ENCODE results near the gene DNAJB5. TPM values are rescaled to one million over a fixed set of nuclear protein-coding genes. Genes with fewer than 3 reads are reported as not detected.
"Not testable (repeated sequence)": the region's sequence is repeated elsewhere in the genome, so short reads cannot be mapped to it uniquely, and the experiment has no call there.

Gene DNAJB5
- total and polyA plus RNA-seq, 7 experiments from 2014 or later: 1.1 to 3.7 (median 2.0) TPM

GRCh38 chr9:35001285-35001677, 11.7 kb downstream of the DNAJB5 start:
- no peak overlapping the region for H3K27ac Mint-ChIP-seq
- no peaks in the 10 kb centered on the region for H3K27me3 ChIP-seq (ENCODE audit: control insufficient read depth in 2 of 2, insufficient read depth in 2 of 2, low read length in 2 of 2)
- POLR2A ChIA-PET: no interaction called here
- H3K4me3 ChIP-seq (ENCODE audit: low read length): no peak overlapping the region
- H3K9me3 ChIP-seq (ENCODE audit: control insufficient read depth in 2 of 3, low read length in 3 of 3): no peaks in the 10 kb centered on the region
- CTCF ChIA-PET: no interaction called here
- H3K4me1 Mint-ChIP-seq: peaks cover 0 to 20% (median 0%) of the 10 kb centered on the region in 7 donors
- H3K9me3 Mint-ChIP-seq: no peaks in the 10 kb centered on the region
- ATAC-seq: no peak
- no peak for DNase-seq
- no peaks in the 10 kb centered on the region for H3K4me1 ChIP-seq (ENCODE audit: control insufficient read depth in 2 of 2, insufficient read depth in 2 of 2, low read length in 2 of 2)
- H3K27ac ChIP-seq (ENCODE audit: low read depth, low read length): no peak overlapping the region
- no peak overlapping the region for H3K4me3 Mint-ChIP-seq
- H3K36me3 Mint-ChIP-seq: peaks cover 0 to 8% (median 4%) of the 10 kb centered on the region in 5 donors
- H3K36me3 ChIP-seq (ENCODE audit: control insufficient read depth in 2 of 3, insufficient read depth in 3 of 3, low read length in 3 of 3): peaks cover 0 to 7% (median 0%) of the 10 kb centered on the region in 3 experiments
- no peaks in the 10 kb centered on the region for H3K27me3 Mint-ChIP-seq
- intact Hi-C loops (cut with micrococcal nuclease): no loop called here

GRCh38 chr9:35001803-35002502, 12.4 kb downstream of the DNAJB5 start:
- no peak overlapping the region for H3K27ac Mint-ChIP-seq
- POLR2A ChIA-PET: interaction anchor here (0.5 to 1.1 kb wide), 2 partner anchors 12 to 1226 kb away, joined by 3 read pairs; partner anchors contain the start of gene DNAJB5

GRCh38 chr9:35002623-35003022, 13.1 kb downstream of the DNAJB5 start:
- H3K9me3 Mint-ChIP-seq: no peaks in the 10 kb centered on the region
- no peaks in the 10 kb centered on the region for H3K36me3 Mint-ChIP-seq
- H3K27ac ChIP-seq (ENCODE audit: low read depth, low read length): no peak overlapping the region
- CTCF ChIA-PET: no interaction called here
- POLR2A ChIA-PET: interaction anchor here (1.1 kb wide), 1 partner anchor 13 kb away, joined by 3 read pairs; the partner anchor contains the start of gene DNAJB5
- H3K4me1 Mint-ChIP-seq: peaks cover 0 to 18% (median 0%) of the 10 kb centered on the region in 7 donors
- DNase-seq (no peak), ATAC-seq (no peak)
- no peaks in the 10 kb centered on the region for H3K4me1 ChIP-seq (ENCODE audit: control insufficient read depth in 2 of 2, insufficient read depth in 2 of 2, low read length in 2 of 2)
- H3K36me3 ChIP-seq (ENCODE audit: control insufficient read depth in 2 of 3, insufficient read depth in 3 of 3, low read length in 3 of 3): no peaks in the 10 kb centered on the region
- no peak overlapping the region for H3K4me3 Mint-ChIP-seq
- no peaks in the 10 kb centered on the region for H3K27me3 ChIP-seq (ENCODE audit: control insufficient read depth in 2 of 2, insufficient read depth in 2 of 2, low read length in 2 of 2)
- no peak overlapping the region for H3K4me3 ChIP-seq (ENCODE audit: low read length)
- H3K9me3 ChIP-seq (ENCODE audit: control insufficient read depth in 2 of 3, low read length in 3 of 3): no peaks in the 10 kb centered on the region
- intact Hi-C loops (cut with micrococcal nuclease): no loop called here
- H3K27me3 Mint-ChIP-seq: no peaks in the 10 kb centered on the region
- H3K27ac Mint-ChIP-seq: no peak overlapping the region

More at GRCh38 chr9:35001803-35002502, 12.4 kb downstream of the DNAJB5 start:
- ATAC-seq: no peak
- intact Hi-C loops (cut with micrococcal nuclease): no loop called here
- H3K36me3 ChIP-seq (ENCODE audit: control insufficient read depth in 2 of 3, insufficient read depth in 3 of 3, low read length in 3 of 3): peaks cover 0 to 5% (median 0%) of the 10 kb centered on the region in 3 experiments
- no peaks in the 10 kb centered on the region for H3K4me1 ChIP-seq (ENCODE audit: control insufficient read depth in 2 of 2, insufficient read depth in 2 of 2, low read length in 2 of 2)
- Mint-ChIP-seq H3K4me3 (no peak overlapping the region), H3K36me3 (peaks cover 0 to 3% (median 1%) of the 10 kb centered on the region in 5 donors), H3K27me3 (no peaks in the 10 kb centered on the region), H3K4me1 (peaks cover 0 to 19% (median 0%) of the 10 kb centered on the region in 7 donors), H3K9me3 (no peaks in the 10 kb centered on the region)
- DNase-seq: no peak
- no peak overlapping the region for H3K4me3 ChIP-seq (ENCODE audit: low read length)
- H3K27me3 ChIP-seq (ENCODE audit: control insufficient read depth in 2 of 2, insufficient read depth in 2 of 2, low read length in 2 of 2): no peaks in the 10 kb centered on the region
- no peak overlapping the region for H3K27ac ChIP-seq (ENCODE audit: low read depth, low read length)
- H3K9me3 ChIP-seq (ENCODE audit: control insufficient read depth in 2 of 3, low read length in 3 of 3): no peaks in the 10 kb centered on the region
- CTCF ChIA-PET: no interaction called here

- intact Hi-C loops (cut with micrococcal nuclease); ATAC-seq; H3K27me3 ChIP-seq (ENCODE audit: control insufficient read depth in 2 of 2, insufficient read depth in 2 of 2, low read length in 2 of 2): not testable (repeated sequence)
Observed at GRCh38 chr9:35004299-35004698, 14.8 kb downstream of the DNAJB5 start.

GRCh38 chr9:35010351-35010958, 20.9 kb downstream of the DNAJB5 start:
- ChIA-PET CTCF (interaction anchor here (0.6 kb wide), 1 partner anchor 24 kb away, joined by 3 read pairs; no protein-coding TSS in a partner anchor), POLR2A (no interaction called here)
- peaks cover 8 to 32% (median 25%) of the 10 kb centered on the region in 5 donors for H3K36me3 Mint-ChIP-seq
- Histone ChIP-seq H3K27ac (ENCODE audit: low read depth, low read length) (no peak overlapping the region), H3K36me3 (ENCODE audit: control insufficient read depth in 2 of 3, insufficient read depth in 3 of 3, low read length in 3 of 3) (no peaks in the 10 kb centered on the region), H3K9me3 (ENCODE audit: control insufficient read depth in 2 of 3, low read length in 3 of 3) (peaks cover 0 to 7% (median 0%) of the 10 kb centered on the region in 3 experiments), H3K4me1 (ENCODE audit: control insufficient read depth in 2 of 2, insufficient read depth in 2 of 2, low read length in 2 of 2) (peaks cover 0 to 4% of the 10 kb centered on the region in 2 donors), H3K4me3 (ENCODE audit: low read length) (no peak overlapping the region), H3K27me3 (ENCODE audit: control insufficient read depth in 2 of 2, insufficient read depth in 2 of 2, low read length in 2 of 2) (no peaks in the 10 kb centered on the region)
- no peak overlapping the region for H3K4me3 Mint-ChIP-seq
- no peak for ATAC-seq
- intact Hi-C loops (cut with micrococcal nuclease): no loop called here
- H3K9me3 Mint-ChIP-seq: peaks cover 2 to 18% (median 12%) of the 10 kb centered on the region in 11 donors
- H3K27ac Mint-ChIP-seq: no peak overlapping the region
- no peak for DNase-seq
- H3K27me3 Mint-ChIP-seq: no peaks in the 10 kb centered on the region
- peaks cover 0 to 17% (median 13%) of the 10 kb centered on the region in 7 donors for H3K4me1 Mint-ChIP-seq

More at GRCh38 chr9:35004299-35004698, 14.8 kb downstream of the DNAJB5 start:
- CTCF ChIA-PET; H3K27me3 Mint-ChIP-seq; H3K4me1 ChIP-seq (ENCODE audit: control insufficient read depth in 2 of 2, insufficient read depth in 2 of 2, low read length in 2 of 2); H3K27ac Mint-ChIP-seq; H3K9me3 ChIP-seq (ENCODE audit: control insufficient read depth in 2 of 3, low read length in 3 of 3); H3K27ac ChIP-seq (ENCODE audit: low read depth, low read length); H3K4me3 ChIP-seq (ENCODE audit: low read length); H3K36me3 ChIP-seq (ENCODE audit: control insufficient read depth in 2 of 3, insufficient read depth in 3 of 3, low read length in 3 of 3); POLR2A ChIA-PET; H3K4me3 Mint-ChIP-seq; H3K9me3 Mint-ChIP-seq; DNase-seq: not testable (repeated sequence)
- H3K4me1 Mint-ChIP-seq: peaks cover 0 to 18% (median 0%) of the 10 kb centered on the region in 7 donors
- peaks cover 0 to 10% (median 9%) of the 10 kb centered on the region in 5 donors for H3K36me3 Mint-ChIP-seq

GRCh38 chr9:35014517-35014916, 25.0 kb downstream of the DNAJB5 start:
- Histone ChIP-seq H3K9me3 (ENCODE audit: control insufficient read depth in 2 of 3, low read length in 3 of 3) (peaks cover 0 to 7% (median 0%) of the 10 kb centered on the region in 3 experiments), H3K36me3 (ENCODE audit: control insufficient read depth in 2 of 3, insufficient read depth in 3 of 3, low read length in 3 of 3) (no peaks in the 10 kb centered on the region), H3K27me3 (ENCODE audit: control insufficient read depth in 2 of 2, insufficient read depth in 2 of 2, low read length in 2 of 2) (no peaks in the 10 kb centered on the region), H3K4me3 (ENCODE audit: low read length) (no peak overlapping the region), H3K4me1 (ENCODE audit: control insufficient read depth in 2 of 2, insufficient read depth in 2 of 2, low read length in 2 of 2) (peaks cover 0 to 4% of the 10 kb centered on the region in 2 donors), H3K27ac (ENCODE audit: low read depth, low read length) (no peak overlapping the region)
- ChIA-PET CTCF (interaction anchor here (0.7 kb wide), 1 partner anchor 41 kb away, joined by 4 read pairs; no protein-coding TSS in a partner anchor), POLR2A (no interaction called here)
- no peak overlapping the region for H3K27ac Mint-ChIP-seq
- peaks cover 0 to 17% (median 13%) of the 10 kb centered on the region in 7 donors for H3K4me1 Mint-ChIP-seq
- intact Hi-C loops (cut with micrococcal nuclease): no loop called here
- H3K36me3 Mint-ChIP-seq: peaks cover 8 to 34% (median 22%) of the 10 kb centered on the region in 5 donors
- DNase-seq (no peak), ATAC-seq (no peak)
- peaks cover 2 to 15% (median 12%) of the 10 kb centered on the region in 11 donors for H3K9me3 Mint-ChIP-seq
- no peak overlapping the region for H3K4me3 Mint-ChIP-seq
- no peaks in the 10 kb centered on the region for H3K27me3 Mint-ChIP-seq

Data from naive thymus-derived CD4-positive, alpha-beta T cell (primary cell).